Measurements from ENCODE around the gene NUP210L. TPM values are rescaled to one million over a fixed set of nuclear protein-coding genes. Genes with fewer than 3 reads are reported as not detected.

The NUP210L gene
- total RNA-seq, 4 donors from 2014 or later, result not detected

DNA sequence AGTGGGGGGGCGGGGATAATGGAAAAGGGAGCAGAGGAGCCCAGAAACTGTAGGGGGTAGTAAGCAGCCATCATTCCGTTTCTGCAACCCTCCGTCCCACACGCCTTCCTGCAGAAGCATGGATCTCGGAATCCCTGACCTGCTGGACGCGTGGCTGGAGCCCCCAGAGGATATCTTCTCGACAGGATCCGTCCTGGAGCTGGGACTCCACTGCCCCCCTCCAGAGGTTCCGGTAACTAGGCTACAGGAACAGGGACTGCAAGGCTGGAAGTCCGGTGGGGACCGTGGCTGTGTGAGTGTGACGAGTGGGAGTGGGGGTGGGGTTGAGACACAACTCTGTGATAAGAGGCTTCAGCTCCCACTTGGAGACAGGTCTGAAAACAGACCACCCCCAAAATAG lies 186.5 kb downstream of the NUP210L start:
- peak overlapping the region; percentile 88 to 96 (median 96) for H3K27ac ChIP-seq
- peak overlapping the region in 3 of 4 donors; percentile 53 to 58 (median 57) for H3K4me3 ChIP-seq
- TF ChIP-seq POLR2A (IDR thresholded peaks at IDR 0.05) (no peak), EP300 (IDR thresholded peaks at IDR 0.05; ENCODE audit: low read depth) (no peak), POLR2AphosphoS5 (IDR thresholded peaks at IDR 0.05) (no peak)
- TF ChIP-seq, protein P1, sequence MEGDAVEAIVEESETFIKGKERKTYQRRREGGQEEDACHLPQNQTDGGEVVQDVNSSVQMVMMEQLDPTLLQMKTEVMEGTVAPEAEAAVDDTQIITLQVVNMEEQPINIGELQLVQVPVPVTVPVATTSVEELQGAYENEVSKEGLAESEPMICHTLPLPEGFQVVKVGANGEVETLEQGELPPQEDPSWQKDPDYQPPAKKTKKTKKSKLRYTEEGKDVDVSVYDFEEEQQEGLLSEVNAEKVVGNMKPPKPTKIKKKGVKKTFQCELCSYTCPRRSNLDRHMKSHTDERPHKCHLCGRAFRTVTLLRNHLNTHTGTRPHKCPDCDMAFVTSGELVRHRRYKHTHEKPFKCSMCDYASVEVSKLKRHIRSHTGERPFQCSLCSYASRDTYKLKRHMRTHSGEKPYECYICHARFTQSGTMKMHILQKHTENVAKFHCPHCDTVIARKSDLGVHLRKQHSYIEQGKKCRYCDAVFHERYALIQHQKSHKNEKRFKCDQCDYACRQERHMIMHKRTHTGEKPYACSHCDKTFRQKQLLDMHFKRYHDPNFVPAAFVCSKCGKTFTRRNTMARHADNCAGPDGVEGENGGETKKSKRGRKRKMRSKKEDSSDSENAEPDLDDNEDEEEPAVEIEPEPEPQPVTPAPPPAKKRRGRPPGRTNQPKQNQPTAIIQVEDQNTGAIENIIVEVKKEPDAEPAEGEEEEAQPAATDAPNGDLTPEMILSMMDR (IDR thresholded peaks at IDR 0.05), result no peak
- WGBS, 2 donors (ENCODE audit: low coverage in 1 of 2), result 12% methylated on average over 13 of the region's 13 CpGs; no CpG with 5 or more reads in 1 of the 2 donors
- intact Hi-C loops (cut with DNase I; ENCODE audit: low total_unique reads), result no loop called here
- DNase-seq, result no peak
- H3K9me3 ChIP-seq, result no peaks in the 10 kb centered on the region
- no peaks in the 10 kb centered on the region for H3K27me3 ChIP-seq
- peaks cover 11 to 37% (median 27%) of the 10 kb centered on the region in 4 donors for H3K4me1 ChIP-seq
- no peaks in the 10 kb centered on the region for H3K36me3 ChIP-seq
- in situ Hi-C loops (cut with MboI; ENCODE audit: low pct_ligation_motif_present in 1 of 4, low pct_unique_long_range_greater_than_20kb in 1 of 4, low sequenced_read_pairs in 3 of 4), result loop anchor here in 1 of 4 donors (25.0 kb wide), 1 partner anchor 306 kb away; the partner anchor contains the start of genes ILF2 and SNAPIN

DNA sequence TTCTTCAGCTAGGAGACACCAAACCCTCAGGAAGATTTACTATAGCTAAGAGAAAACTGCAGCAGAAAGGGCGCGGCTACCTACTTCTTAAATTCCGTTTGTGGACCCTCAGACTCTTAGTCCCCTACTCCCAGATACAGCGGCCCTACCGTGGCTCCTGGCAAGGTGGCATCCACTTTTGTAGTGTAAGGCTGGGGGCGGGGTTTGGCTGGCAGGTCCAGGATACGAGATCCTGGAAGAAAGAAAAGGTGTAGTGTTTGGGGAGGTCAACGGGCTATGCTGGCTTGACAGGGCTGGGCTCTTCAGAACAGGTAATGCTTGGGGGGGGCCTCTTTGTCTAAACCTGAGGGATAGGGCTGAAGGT lies 186.9 kb downstream of the NUP210L start:
- in situ Hi-C loops (cut with MboI; ENCODE audit: low pct_ligation_motif_present in 1 of 4, low pct_unique_long_range_greater_than_20kb in 1 of 4, low sequenced_read_pairs in 3 of 4), result loop anchor here in 1 of 4 donors (25.0 kb wide), 1 partner anchor 306 kb away; the partner anchor contains the start of genes ILF2 and SNAPIN
- WGBS, 2 donors (ENCODE audit: low coverage in 1 of 2), result 2 to 3% methylated on average over 6 to 8 of the region's 8 CpGs
- Histone ChIP-seq H3K9me3 (no peaks in the 10 kb centered on the region), H3K27ac (peak overlapping the region; percentile 88 to 96 (median 96)), H3K4me3 (peak overlapping the region; percentile 27 to 58 (median 55)), H3K4me1 (peaks cover 11 to 37% (median 27%) of the 10 kb centered on the region in 4 donors), H3K27me3 (no peaks in the 10 kb centered on the region), H3K36me3 (no peaks in the 10 kb centered on the region)
- peak; percentile 70 for DNase-seq
- intact Hi-C loops (cut with DNase I; ENCODE audit: low total_unique reads), result no loop called here
- TF ChIP-seq, protein P1 (IDR thresholded peaks at IDR 0.05), result peak in 1 of 5 experiments; percentile 2
- no peak for TF ChIP-seq POLR2AphosphoS5 (IDR thresholded peaks at IDR 0.05)

DNA sequence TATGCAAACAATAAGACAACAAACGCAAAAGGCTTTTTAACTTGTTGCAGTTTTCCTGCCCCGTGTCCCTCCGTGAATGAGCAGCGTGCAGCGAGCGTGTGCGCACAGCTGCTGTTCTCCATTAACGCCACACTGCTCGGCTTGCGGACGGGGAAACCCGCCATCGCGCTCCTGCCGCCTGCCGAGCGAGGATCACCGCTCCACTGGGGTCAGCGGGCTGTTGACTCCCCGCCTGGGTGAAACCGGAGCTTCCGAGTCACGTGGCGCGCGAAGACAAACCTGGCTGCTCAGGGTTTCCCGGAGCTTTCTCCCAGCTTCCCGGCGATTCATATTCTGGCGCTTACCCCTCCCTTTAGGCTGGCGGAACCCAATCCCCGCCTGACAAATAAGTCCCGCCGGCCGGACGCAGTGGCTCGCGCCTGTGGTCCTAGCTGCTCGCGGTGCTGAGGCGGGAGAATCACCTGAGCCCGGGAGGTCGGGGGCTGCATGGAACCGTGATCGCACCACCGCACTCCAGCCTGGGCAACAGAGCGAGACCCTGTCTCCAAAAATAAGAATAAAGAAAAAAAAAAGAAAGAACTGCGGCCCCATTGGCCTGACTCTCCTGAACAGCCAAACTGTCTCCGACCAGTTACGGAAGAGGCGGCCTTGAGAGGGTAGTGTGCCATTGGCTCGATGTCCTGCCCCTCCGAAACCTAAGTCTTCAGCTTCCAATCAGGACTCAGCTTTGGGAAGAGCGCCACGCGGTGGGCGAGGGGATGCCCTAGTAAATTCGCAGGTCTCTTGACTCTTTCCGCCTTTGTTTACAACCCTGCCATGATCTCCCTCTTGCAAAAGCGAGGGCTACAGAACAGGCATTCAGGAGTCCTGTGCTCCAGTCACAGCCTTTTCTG lies 187.5 kb downstream of the NUP210L start, which contains the start of gene CREB3L4:
TSS of gene CREB3L4 (plus strand) at position 796 of the 893 bp plus-strand sequence. CDS start 624 bp downstream, outside the sequence.
- DNase-seq, result peak; percentile 92
- no peaks in the 10 kb centered on the region for H3K9me3 ChIP-seq
- intact Hi-C loops (cut with DNase I; ENCODE audit: low total_unique reads) (no loop called here), in situ Hi-C loops (cut with MboI; ENCODE audit: low pct_ligation_motif_present in 1 of 4, low pct_unique_long_range_greater_than_20kb in 1 of 4, low sequenced_read_pairs in 3 of 4) (loop anchor here in 1 of 4 donors (25.0 kb wide), 1 partner anchor 305 kb away; the partner anchor contains the start of genes ILF2 and SNAPIN)
- whole genome bisulfite sequencing, 2 donors (ENCODE audit: low coverage in 1 of 2), result 0% methylated on average over 13 to 48 of the region's 60 CpGs
- H3K4me1 ChIP-seq, result peaks cover 12 to 42% (median 32%) of the 10 kb centered on the region in 4 donors
- no peaks in the 10 kb centered on the region for H3K27me3 ChIP-seq
- TF ChIP-seq EP300 (IDR thresholded peaks at IDR 0.05; ENCODE audit: low read depth) (no peak), POLR2AphosphoS5 (IDR thresholded peaks at IDR 0.05) (peak; percentile 94 to 98 (median 97)), POLR2A (IDR thresholded peaks at IDR 0.05) (peak; percentile 94)
- TF ChIP-seq, protein P1 (IDR thresholded peaks at IDR 0.05), result peak; percentile 15 to 29 (median 24)
- H3K4me3 ChIP-seq, result peak within 1 kb of the TSS; percentile 53 to 58 (median 56)
- H3K27ac ChIP-seq, result peak within 1 kb of the TSS; percentile 88 to 96 (median 96)
- H3K36me3 ChIP-seq, result no peaks in the 10 kb centered on the region

DNA sequence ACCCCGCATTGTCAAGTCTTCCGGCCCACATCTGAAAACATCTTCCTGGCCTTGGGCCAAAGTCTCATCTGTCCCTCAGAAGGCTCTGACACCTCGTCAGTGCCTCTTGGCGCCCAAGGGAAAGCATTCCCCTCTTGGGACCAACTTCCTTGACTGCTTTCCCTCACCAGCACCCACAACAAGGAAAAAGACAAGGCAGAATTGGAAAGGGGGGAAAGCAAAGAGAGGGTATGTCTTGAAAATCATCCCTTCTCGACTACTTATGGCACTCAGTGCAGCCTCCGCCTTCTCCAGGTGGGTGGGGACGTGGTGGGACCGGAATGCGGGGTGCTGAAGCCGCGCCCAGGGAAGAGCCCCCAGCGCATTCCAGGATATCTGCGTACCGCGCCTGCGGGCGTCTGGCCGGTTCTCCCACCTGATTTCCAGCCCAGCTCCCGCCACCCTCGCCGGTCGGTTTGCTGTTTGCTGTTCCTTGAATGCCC lies 191.0 kb downstream of the NUP210L start:
- in situ Hi-C loops (cut with MboI; ENCODE audit: low pct_ligation_motif_present in 1 of 4, low pct_unique_long_range_greater_than_20kb in 1 of 4, low sequenced_read_pairs in 3 of 4), result loop anchor here in 1 of 4 donors (25.0 kb wide), 1 partner anchor 302 kb away; the partner anchor contains the start of genes ILF2 and SNAPIN
- WGBS, 2 donors (ENCODE audit: low coverage in 1 of 2), result 0% methylated on average over 22 of the region's 22 CpGs; no CpG with 5 or more reads in 1 of the 2 donors
- peaks cover 24 to 58% (median 43%) of the 10 kb centered on the region in 4 donors for H3K4me1 ChIP-seq

More for the DNA sequence above, 191.0 kb downstream of the NUP210L start:
- DNase-seq, result peak; percentile 63
- Histone ChIP-seq H3K27me3 (no peaks in the 10 kb centered on the region), H3K4me3 (peak overlapping the region; percentile 41 to 87 (median 70)), H3K27ac (peak overlapping the region; percentile 89 to 99 (median 96)), H3K36me3 (no peaks in the 10 kb centered on the region), H3K9me3 (no peaks in the 10 kb centered on the region)
- TF ChIP-seq, protein P1 (IDR thresholded peaks at IDR 0.05), result no peak
- TF ChIP-seq POLR2AphosphoS5 (IDR thresholded peaks at IDR 0.05) (no peak), POLR2A (IDR thresholded peaks at IDR 0.05) (no peak), EP300 (IDR thresholded peaks at IDR 0.05; ENCODE audit: low read depth) (no peak)
- intact Hi-C loops (cut with DNase I; ENCODE audit: low total_unique reads), result no loop called here
